Keratinocyte (primary cell): ENCODE data around the gene CTIF. TPM values are rescaled to one million over a fixed set of nuclear protein-coding genes. Genes with fewer than 3 reads are reported as not detected.

Experiments
- DNase-seq: peaks from one replicate; pipeline ENCODE4 v3.0.0-alpha.2; 2011; ENCODE audit warnings: low read depth, missing footprints, low spot score
- FAIRE-seq: peaks from 2 replicates; lab custom pipeline; 2011; peaks lifted over from hg19 to GRCh38; lab: Jason Lieb, UNC
- H2AFZ ChIP-seq: 2 replicates; pipeline ENCODE4 v1.6.0; 2012; ENCODE audit warnings: low read length, control low read depth, inconsistent platforms; ENCODE audit not compliant: control insufficient read depth
- H3K27ac ChIP-seq: 2 replicates; pipeline ENCODE4 v1.5.1; 2011; ENCODE audit warnings: low read length; ENCODE audit not compliant: control insufficient read depth, insufficient read depth
- H3K27me3 ChIP-seq: 3 replicates; pipeline ENCODE4 v1.6.0; 2011; ENCODE audit warnings: low read length; ENCODE audit not compliant: control insufficient read depth, insufficient read depth; ENCODE audit errors: extremely low read depth
- H3K36me3 ChIP-seq, 2 experiments: 2 replicates in 1 of 2; 3 replicates in 1 of 2; pipeline ENCODE4 v1.5.1; 2011; ENCODE audit warnings: low read length in 2 of 2, mild to moderate bottlenecking in 1 of 2; ENCODE audit not compliant: control insufficient read depth in 2 of 2, insufficient read depth in 2 of 2; ENCODE audit errors: extremely low read depth in 1 of 2
- H3K4me1 ChIP-seq: 3 replicates; pipeline ENCODE4 v1.5.1; 2011; ENCODE audit warnings: low read length; ENCODE audit not compliant: control insufficient read depth, insufficient read depth; ENCODE audit errors: extremely low read depth
- H3K4me2 ChIP-seq: 3 replicates; pipeline ENCODE4 v1.6.0; 2011; ENCODE audit warnings: low read depth, low read length; ENCODE audit not compliant: control insufficient read depth, insufficient read depth; ENCODE audit errors: extremely low read depth
- H3K4me3 ChIP-seq, 3 experiments: fragments of 200-600 bp in 1 of 3; sonication (generic) in 1 of 3; 2 replicates in 2 of 3; 3 replicates in 1 of 3; pipeline ENCODE4 v1.5.1; 2011 to 2016; ENCODE audit warnings: low read length in 3 of 3, mild to moderate bottlenecking in 3 of 3, control low read depth in 2 of 3, inconsistent platforms in 1 of 3, low read depth in 1 of 3, mixed read lengths in 1 of 3, mixed run types in 1 of 3, moderate library complexity in 1 of 3; ENCODE audit not compliant: control insufficient read depth in 2 of 3, insufficient read depth in 2 of 3; ENCODE audit errors: extremely low read depth in 1 of 3
- H3K79me2 ChIP-seq: 2 replicates; pipeline ENCODE4 v1.6.0; 2012; ENCODE audit warnings: low read length; ENCODE audit not compliant: control insufficient read depth, insufficient read depth
- H3K9ac ChIP-seq: 3 replicates; pipeline ENCODE4 v1.6.0; 2011; ENCODE audit warnings: low read length; ENCODE audit not compliant: control insufficient read depth, insufficient read depth; ENCODE audit errors: extremely low read depth
- H3K9me1 ChIP-seq: 3 replicates; pipeline ENCODE4 v1.6.0; 2011; ENCODE audit warnings: low read length; ENCODE audit not compliant: control insufficient read depth, insufficient read depth; ENCODE audit errors: extremely low read depth
- H3K9me3 ChIP-seq: 2 replicates; pipeline ENCODE4 v1.5.1; 2012; ENCODE audit warnings: low read depth, low read length; ENCODE audit not compliant: control insufficient read depth
- H4K20me1 ChIP-seq: 3 replicates; pipeline ENCODE4 v1.6.0; 2011; ENCODE audit warnings: low read length; ENCODE audit not compliant: control insufficient read depth, insufficient read depth; ENCODE audit errors: extremely low read depth
- CTCF ChIP-seq, 3 experiments: IDR thresholded peaks in 1 of 3; conservative IDR thresholded peaks in 1 of 3; optimal IDR thresholded peaks in 1 of 3; 2 replicates in 2 of 3; 3 replicates in 1 of 3; pipeline versions ENCODE3 to v1.5.1; 2011; ENCODE audit warnings: low read length in 3 of 3, mild to moderate bottlenecking in 3 of 3, moderate library complexity in 2 of 3, control low read depth in 1 of 3, inconsistent platforms in 1 of 3; ENCODE audit not compliant: insufficient read depth in 2 of 3; ENCODE audit errors: extremely low read depth in 1 of 3
- EZH2 ChIP-seq: IDR thresholded peaks from one replicate; pipeline ENCODE4 v1.6.1; 2012; ENCODE audit warnings: inconsistent platforms, mild to moderate bottlenecking, low read length, moderate library complexity
- dilution Hi-C: fragments of 300-500 bp; cut with MboI; formaldehyde crosslinking; loops from one replicate; pipeline ENCODE4 v1.7.0; 2020; ENCODE audit warnings: low sequenced_read_pairs; ENCODE audit not compliant: extremely low pct_ligation_motif_present
- polyA plus RNA-seq, 5 experiments: library from polyadenylated mRNA; depleted of rRNA in 3 of 5; stranded (reverse) in 3 of 5; stranded (forward) in 1 of 5; unstranded in 1 of 5; fragments of >200 nt; gene quantifications; 1 replicate in 1 of 5; 2 replicates in 3 of 5; 3 replicates in 1 of 5; pipeline versions ENCODE4 v1.2.1 to v1.2.3, GENCODE V29; 2011 to 2012; ENCODE audit warnings: missing spikeins in 2 of 5, low read depth in 1 of 5, low replicate concordance in 1 of 5

CTIF gene
- polyA plus RNA-seq, 1 donor (not counting 4 experiments of a cell fraction or from before 2014, with no cell fraction given) = 15.0 TPM

- Histone ChIP-seq H2AFZ (no peak overlapping the region), H3K9me3 (no peaks in the 10 kb centered on the region), H3K9ac (peak overlapping the region; percentile 35), H3K9me1 (no peaks in the 10 kb centered on the region), H3K79me2 (no peaks in the 10 kb centered on the region), H3K4me3 (peak overlapping the region in 1 of 3 experiments; percentile 38), H3K27me3 (no peaks in the 10 kb centered on the region), H3K36me3 (peaks cover 0 to 4% of the 10 kb centered on the region in 2 experiments), H3K4me2 (peak overlapping the region; percentile 67), H4K20me1 (no peaks in the 10 kb centered on the region), H3K27ac (peak overlapping the region; percentile 45), H3K4me1 (peaks cover 20% of the 10 kb centered on the region)
- no peak for TF ChIP-seq CTCF (optimal IDR thresholded peaks at IDR 0.05 in 1 of 3, IDR thresholded peaks at IDR 0.05 in 1 of 3, conservative IDR thresholded peaks at IDR 0.05 in 1 of 3; ENCODE audit: extremely low read depth in 1 of 3, insufficient read depth in 2 of 3, low read length in 3 of 3)
- no peak for TF ChIP-seq EZH2
- FAIRE-seq (peak; percentile 99), DNase-seq (peak; percentile 89)
- dilution Hi-C loops = no loop called here
Observed at GRCh38 chr18:48848641-48849143, 309.9 kb downstream of the CTIF start.

- Histone ChIP-seq H3K27me3 (no peaks in the 10 kb centered on the region), H3K9me1 (no peaks in the 10 kb centered on the region), H3K4me1 (peaks cover 20% of the 10 kb centered on the region), H3K4me2 (no peak overlapping the region), H4K20me1 (no peaks in the 10 kb centered on the region), H3K27ac (no peak overlapping the region), H3K4me3 (no peak overlapping the region), H3K9ac (no peak overlapping the region), H3K9me3 (no peaks in the 10 kb centered on the region), H3K79me2 (no peaks in the 10 kb centered on the region), H2AFZ (no peak overlapping the region), H3K36me3 (peaks cover 0 to 4% of the 10 kb centered on the region in 2 experiments)
- TF ChIP-seq CTCF (optimal IDR thresholded peaks at IDR 0.05 in 1 of 3, IDR thresholded peaks at IDR 0.05 in 1 of 3, conservative IDR thresholded peaks at IDR 0.05 in 1 of 3; ENCODE audit: extremely low read depth in 1 of 3, insufficient read depth in 2 of 3, low read length in 3 of 3) (no peak), EZH2 (no peak)
- DNase-seq = no peak
- FAIRE-seq = no peak
- dilution Hi-C loops = no loop called here
Observed at GRCh38 chr18:48850822-48851598, 312.2 kb downstream of the CTIF start.
